ENCODE results near the gene UBE2F.
"Not testable (repeated sequence)": the region's sequence is repeated elsewhere in the genome, so short reads cannot be mapped to it uniquely, and the experiment has no call there.

The UBE2F gene

GRCh38 chr2:237980751-237981150 is 13.9 kb downstream of the UBE2F start:
- no peak for DNase-seq

GRCh38 chr2:237981621-237982020 is 14.8 kb downstream of the UBE2F start:
- not testable (repeated sequence) for DNase-seq

DNA sequence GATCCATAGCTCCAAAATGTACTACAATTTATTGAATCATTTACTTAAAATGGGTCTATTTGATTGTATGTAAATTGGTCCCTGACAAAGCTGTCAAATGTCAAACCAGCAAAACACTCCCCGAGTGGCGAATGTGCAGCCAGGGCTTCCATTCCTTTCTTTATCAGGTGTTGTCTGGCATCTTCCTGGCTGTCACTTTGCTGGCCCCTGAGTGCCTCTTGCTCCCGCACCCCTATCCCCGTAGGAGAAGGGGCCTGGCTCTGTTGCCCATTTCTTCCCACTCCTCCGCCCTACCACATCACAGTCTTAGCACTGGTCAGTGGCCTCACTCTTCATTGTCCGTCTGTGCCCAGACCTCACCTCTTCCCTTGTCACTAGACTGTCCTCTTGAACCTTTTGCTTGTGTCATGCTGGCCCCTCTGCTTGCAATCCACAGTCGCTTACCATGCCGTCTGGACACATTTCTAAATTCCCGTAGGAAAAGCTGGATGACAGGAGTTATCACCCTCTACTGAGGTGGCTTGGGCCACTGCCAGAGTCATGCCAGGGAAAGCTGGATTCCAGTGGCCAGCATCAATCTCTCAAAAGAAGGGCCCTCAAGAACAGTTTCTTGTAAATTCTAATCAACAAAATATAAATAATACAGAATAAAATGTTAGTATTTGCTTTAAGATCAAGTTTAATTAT is 15.4 kb downstream of the UBE2F start:
- DNase-seq = no peak

DNA sequence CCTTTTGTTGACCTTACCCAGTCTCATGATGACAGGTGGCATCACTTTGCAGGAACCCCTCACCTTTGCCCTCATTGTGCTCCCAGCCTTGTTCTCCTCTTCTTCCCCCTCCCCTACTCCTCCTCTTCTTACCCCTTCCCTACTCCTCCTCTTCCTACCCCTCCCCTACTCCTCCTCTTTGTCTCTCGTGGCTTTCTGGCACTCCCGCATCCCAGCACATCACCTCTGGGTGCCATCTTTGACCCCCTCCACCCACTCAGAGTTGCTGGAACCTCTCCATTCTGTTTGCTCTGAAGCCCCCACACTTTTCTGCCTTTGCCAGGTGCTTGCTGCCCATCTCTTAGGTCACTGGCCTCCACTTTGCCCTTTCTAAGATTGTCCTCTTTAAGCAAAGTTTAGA is 17.1 kb downstream of the UBE2F start:
- no peak for DNase-seq

GRCh38 chr2:237987268-237987667 is 20.5 kb downstream of the UBE2F start:
- DNase-seq = no peak

GRCh38 chr2:237993701-237994100 is 26.9 kb downstream of the UBE2F start:
- no peak for DNase-seq

DNA sequence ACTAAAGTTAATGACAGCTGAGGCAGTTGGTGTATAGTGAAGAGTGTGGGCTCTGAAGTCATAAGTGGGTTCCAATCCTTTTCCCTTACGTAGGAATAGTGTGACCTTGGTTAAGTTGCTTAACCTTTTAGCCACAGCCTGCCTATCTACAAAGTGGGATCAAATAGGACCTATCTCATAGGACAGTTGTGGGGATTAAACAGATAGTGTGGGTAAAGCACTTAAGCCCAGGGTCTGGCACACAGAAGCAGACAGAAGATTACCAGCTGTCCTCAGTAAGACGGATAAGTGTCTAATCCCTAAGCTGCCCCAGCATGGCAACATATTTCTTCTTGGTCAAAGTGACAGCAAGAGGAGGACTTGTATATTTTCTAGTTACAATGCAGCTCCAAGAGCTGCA is 28.2 kb downstream of the UBE2F start:
- no peak for DNase-seq

GRCh38 chr2:237996021-237996593 is 29.3 kb downstream of the UBE2F start:
- no peak for DNase-seq

- DNase-seq = no peak
These were observed 30.7 kb downstream of the UBE2F start for GRCh38 chr2:237997521-237997920.

GRCh38 chr2:237998530-237998929 is 31.7 kb downstream of the UBE2F start:
- peak; percentile 33 for DNase-seq

- peak; percentile 15 for DNase-seq
These were observed 36.6 kb downstream of the UBE2F start for GRCh38 chr2:238003234-238004031.

GRCh38 chr2:238004077-238004830 is 37.4 kb downstream of the UBE2F start:
- no peak for DNase-seq

- DNase-seq = no peak
These were observed 38.7 kb downstream of the UBE2F start for GRCh38 chr2:238005528-238005927.

- DNase-seq = no peak
These were observed 39.7 kb downstream of the UBE2F start for GRCh38 chr2:238006510-238006909.

GRCh38 chr2:238007924-238008323 is 41.1 kb downstream of the UBE2F start:
- DNase-seq = no peak

- DNase-seq = no peak
These were observed 42.7 kb downstream of the UBE2F start for GRCh38 chr2:238009563-238009962.

DNA sequence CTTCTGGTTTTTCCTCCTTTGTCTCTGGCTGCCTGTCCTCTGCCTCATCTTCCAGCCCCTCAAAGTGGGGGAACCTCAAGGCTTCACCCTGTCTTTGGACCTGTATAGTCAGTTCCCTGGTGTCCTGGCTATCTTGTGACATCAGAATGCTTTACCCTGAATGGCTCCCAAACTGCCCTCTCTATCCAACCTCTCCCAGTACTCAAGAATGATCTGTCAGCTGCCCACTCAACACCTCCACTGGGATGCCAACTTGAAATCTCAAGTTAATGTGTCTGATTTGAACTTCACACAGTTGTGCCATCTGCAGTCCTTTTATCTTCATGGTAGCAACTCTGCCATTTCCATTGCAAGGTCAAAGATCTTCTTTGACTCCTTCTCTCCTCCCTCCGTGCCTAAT is 43.8 kb downstream of the UBE2F start:
- no peak for DNase-seq

- DNase-seq = no peak
These were observed 47.0 kb downstream of the UBE2F start for GRCh38 chr2:238013806-238014205.

DNA sequence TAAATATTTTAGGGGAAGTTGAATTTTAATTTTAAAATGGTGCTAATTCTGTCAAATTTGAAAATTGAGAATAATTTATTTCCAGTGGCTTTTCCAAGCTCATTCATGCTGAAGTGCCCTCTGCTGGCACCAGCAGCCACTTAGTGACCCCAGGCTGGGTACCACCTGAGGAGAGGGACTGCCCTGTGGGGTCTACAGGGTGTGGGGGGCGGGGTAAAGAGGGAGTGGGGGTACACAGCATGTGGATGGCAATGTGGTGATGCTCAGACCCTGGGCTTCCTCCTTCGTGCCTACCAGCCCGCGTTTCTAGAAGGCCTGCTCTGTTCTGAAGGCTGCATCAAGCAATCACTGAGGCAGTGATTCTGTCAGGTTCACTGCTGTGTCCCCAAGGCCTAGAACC is 48.9 kb downstream of the UBE2F start:
- no peak for DNase-seq

- no peak for DNase-seq
These were observed 49.7 kb downstream of the UBE2F start for GRCh38 chr2:238016526-238016925.

GRCh38 chr2:238019962-238020361 is 53.1 kb downstream of the UBE2F start:
- DNase-seq = no peak

- DNase-seq = no peak
These were observed 54.0 kb downstream of the UBE2F start for GRCh38 chr2:238020816-238021215.

DNA sequence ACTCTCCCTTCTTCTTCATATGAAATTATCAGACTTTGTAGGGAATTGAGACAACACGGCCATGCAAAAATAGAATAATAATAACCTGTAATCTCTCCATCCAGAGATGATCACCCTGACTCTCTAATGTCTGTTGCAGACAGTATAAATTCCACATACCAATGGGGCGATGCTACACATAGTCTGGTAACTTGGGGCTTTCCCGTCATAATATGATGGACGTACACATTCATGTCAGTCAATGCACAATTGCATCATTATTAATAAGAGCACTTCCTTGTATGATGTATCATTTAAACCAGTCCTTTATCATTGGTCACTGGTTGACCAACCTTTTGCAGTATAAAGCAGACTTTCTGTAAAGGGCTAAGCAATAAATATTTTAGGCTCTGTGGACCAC is 54.5 kb downstream of the UBE2F start:
- DNase-seq = no peak

Data from activated naive CD4-positive, alpha-beta T cell treated with Interleukin-2 at 50 U/mL for 16 hours (primary cell).